Peyer's patch (tissue), 4 donors: ENCODE results near the gene SIK2. TPM values are rescaled to one million over a fixed set of nuclear protein-coding genes. Genes with fewer than 3 reads are reported as not detected.
"Not testable (repeated sequence)": the region's sequence is repeated elsewhere in the genome, so short reads cannot be mapped to it uniquely, and the experiment has no call there.

Experiments used
- DNase-seq, 3 donors: peaks; one replicate each; pipeline ENCODE4 v3.0.0-alpha.2; 2017 to 2019
- H3K27ac ChIP-seq, 4 donors: fragments of 200-600 bp; sonication (generic); one replicate each; pipeline ENCODE4 v1.5.1; 2016 to 2019
- H3K27me3 ChIP-seq, 2 donors: fragments of 200-600 bp; sonication (generic); one replicate each; pipeline ENCODE4 v1.5.1; 2019
- H3K36me3 ChIP-seq, 3 donors: fragments of 200-600 bp; sonication (generic); one replicate each; pipeline ENCODE4 v1.5.1; 2016 to 2019
- H3K4me1 ChIP-seq, 4 donors: fragments of 200-600 bp; sonication (generic); one replicate each; pipeline ENCODE4 v1.5.1; 2016 to 2019
- H3K4me3 ChIP-seq, 4 donors: fragments of 200-600 bp; sonication (generic); 1 replicate in 3 of 4; 2 replicates in 1 of 4; pipeline ENCODE4 v1.5.1; 2016 to 2019; ENCODE audit warnings: mild to moderate bottlenecking in 1 of 4
- H3K9me3 ChIP-seq, 4 donors: fragments of 200-600 bp; sonication (generic); one replicate each; pipeline ENCODE4 v1.5.1; 2016 to 2019; ENCODE audit warnings: mild to moderate bottlenecking in 1 of 4
- POLR2A ChIP-seq, 2 donors: fragments of 450-650 bp; IDR thresholded peaks; one replicate each; pipeline ENCODE4 v1.5.1; 2017; ENCODE audit warnings: antibody characterized with exemption in 2 of 2, mild to moderate bottlenecking in 2 of 2, moderate library complexity in 2 of 2
- total RNA-seq, 4 donors: library from RNA; depleted of rRNA; stranded (reverse); fragments of >200 nt; gene quantifications; one replicate each; pipeline ENCODE4 v1.1.0, GENCODE V29; 2016
- TF ChIP-seq, protein P1 (sequence below), 6 experiments: fragments of 450-650 bp in 4 of 6; fragments of 200-600 bp in 2 of 6; sonication (generic) in 1 of 6; IDR thresholded peaks; one replicate each; pipeline ENCODE4 v1.5.1; 2017 to 2019; ENCODE audit warnings: antibody characterized with exemption in 6 of 6, mild to moderate bottlenecking in 3 of 6, moderate library complexity in 1 of 6

SIK2 gene
- total RNA-seq, 4 donors from 2014 or later, result 12.4 to 16.3 (median 14.4) TPM

- Histone ChIP-seq H3K9me3 (no peaks in the 10 kb centered on the region), H3K36me3 (no peaks in the 10 kb centered on the region), H3K4me1 (peaks cover 0 to 6% (median 2%) of the 10 kb centered on the region in 4 donors), H3K27ac (no peak overlapping the region), H3K27me3 (no peaks in the 10 kb centered on the region), H3K4me3 (no peak overlapping the region)
- no peak for DNase-seq
- TF ChIP-seq, protein P1, sequence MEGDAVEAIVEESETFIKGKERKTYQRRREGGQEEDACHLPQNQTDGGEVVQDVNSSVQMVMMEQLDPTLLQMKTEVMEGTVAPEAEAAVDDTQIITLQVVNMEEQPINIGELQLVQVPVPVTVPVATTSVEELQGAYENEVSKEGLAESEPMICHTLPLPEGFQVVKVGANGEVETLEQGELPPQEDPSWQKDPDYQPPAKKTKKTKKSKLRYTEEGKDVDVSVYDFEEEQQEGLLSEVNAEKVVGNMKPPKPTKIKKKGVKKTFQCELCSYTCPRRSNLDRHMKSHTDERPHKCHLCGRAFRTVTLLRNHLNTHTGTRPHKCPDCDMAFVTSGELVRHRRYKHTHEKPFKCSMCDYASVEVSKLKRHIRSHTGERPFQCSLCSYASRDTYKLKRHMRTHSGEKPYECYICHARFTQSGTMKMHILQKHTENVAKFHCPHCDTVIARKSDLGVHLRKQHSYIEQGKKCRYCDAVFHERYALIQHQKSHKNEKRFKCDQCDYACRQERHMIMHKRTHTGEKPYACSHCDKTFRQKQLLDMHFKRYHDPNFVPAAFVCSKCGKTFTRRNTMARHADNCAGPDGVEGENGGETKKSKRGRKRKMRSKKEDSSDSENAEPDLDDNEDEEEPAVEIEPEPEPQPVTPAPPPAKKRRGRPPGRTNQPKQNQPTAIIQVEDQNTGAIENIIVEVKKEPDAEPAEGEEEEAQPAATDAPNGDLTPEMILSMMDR (IDR thresholded peaks at IDR 0.05), result no peak
- TF ChIP-seq POLR2A (IDR thresholded peaks at IDR 0.05), result no peak
Measured at GRCh38 chr11:111770581-111771134, 168.4 kb downstream of the SIK2 start.

- H3K27me3 ChIP-seq, H3K27ac ChIP-seq, H3K9me3 ChIP-seq, H3K4me3 ChIP-seq, H3K4me1 ChIP-seq, H3K36me3 ChIP-seq, DNase-seq: not testable (repeated sequence)
Measured at GRCh38 chr11:111771205-111771604, 169.0 kb downstream of the SIK2 start.

DNA sequence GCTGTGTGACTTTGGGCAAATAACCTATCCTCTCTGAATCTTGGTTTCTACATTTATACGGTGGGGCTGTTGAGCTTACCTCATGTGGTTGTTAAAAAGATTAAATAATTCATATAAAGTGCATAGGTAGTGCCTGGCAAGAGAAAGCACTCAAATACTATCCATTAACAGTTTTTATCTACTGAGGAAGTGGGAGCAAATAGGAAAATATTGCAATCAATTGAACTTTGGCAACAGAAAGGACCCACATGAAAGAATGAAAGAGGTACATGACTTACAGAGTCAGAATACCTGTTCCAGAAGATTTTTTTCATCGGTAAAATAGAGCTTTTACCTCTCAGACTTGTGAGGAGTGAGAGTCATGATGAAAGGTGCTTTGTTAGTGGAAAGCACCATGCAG lies 170.3 kb downstream of the SIK2 start:
- no peaks in the 10 kb centered on the region for H3K9me3 ChIP-seq
- H3K4me1 ChIP-seq, result peaks cover 0 to 2% (median 0%) of the 10 kb centered on the region in 4 donors
- no peak overlapping the region for H3K4me3 ChIP-seq
- H3K27me3 ChIP-seq, result no peaks in the 10 kb centered on the region
- DNase-seq, result no peak
- H3K36me3 ChIP-seq, result no peaks in the 10 kb centered on the region
- no peak overlapping the region for H3K27ac ChIP-seq
- TF ChIP-seq, protein P1 (IDR thresholded peaks at IDR 0.05), result no peak
- TF ChIP-seq POLR2A (IDR thresholded peaks at IDR 0.05), result no peak

- Histone ChIP-seq H3K27me3 (no peaks in the 10 kb centered on the region), H3K9me3 (no peaks in the 10 kb centered on the region), H3K4me1 (peaks cover 0 to 5% (median 0%) of the 10 kb centered on the region in 4 donors), H3K36me3 (no peaks in the 10 kb centered on the region), H3K27ac (peak overlapping the region in 1 of 4 donors; percentile 8), H3K4me3 (no peak overlapping the region)
- no peak for DNase-seq
- TF ChIP-seq POLR2A (IDR thresholded peaks at IDR 0.05), result no peak
- TF ChIP-seq, protein P1 (IDR thresholded peaks at IDR 0.05), result no peak
Measured at GRCh38 chr11:111774955-111775710, 172.9 kb downstream of the SIK2 start.

- DNase-seq, result no peak
- Histone ChIP-seq H3K27ac (peak overlapping the region in 1 of 4 donors; percentile 44), H3K36me3 (no peaks in the 10 kb centered on the region), H3K4me1 (peaks cover 0 to 11% (median 0%) of the 10 kb centered on the region in 4 donors), H3K27me3 (no peaks in the 10 kb centered on the region), H3K4me3 (no peak overlapping the region), H3K9me3 (no peaks in the 10 kb centered on the region)
- no peak for TF ChIP-seq POLR2A (IDR thresholded peaks at IDR 0.05)
- TF ChIP-seq, protein P1 (IDR thresholded peaks at IDR 0.05), result no peak
Measured at GRCh38 chr11:111776398-111777093, 174.3 kb downstream of the SIK2 start.
